PFSK-1 (cell line): ENCODE measurements around the gene EGFLAM.

ENCODE experiments used
- FOXP2 ChIP-seq: optimal IDR thresholded peaks from 2 replicates; pipeline ENCODE3; 2011; ENCODE audit warnings: borderline replicate concordance, control low read depth, inconsistent platforms; ENCODE audit not compliant: insufficient read depth; ENCODE audit errors: extremely low read length, extremely low read depth
- POLR2AphosphoS5 ChIP-seq: IDR thresholded peaks from 2 replicates; pipeline ENCODE4 v1.6.1; 2012; ENCODE audit warnings: low read depth, mild to moderate bottlenecking, control low read depth, low read length, moderate library complexity
- SIN3A ChIP-seq: IDR thresholded peaks from 2 replicates; pipeline ENCODE4 v1.6.1; 2012; ENCODE audit warnings: mild to moderate bottlenecking, low read length, moderate library complexity, borderline replicate concordance; ENCODE audit not compliant: insufficient read depth
- TAF1 ChIP-seq: IDR thresholded peaks from 2 replicates; pipeline ENCODE4 v1.6.1; 2012; ENCODE audit warnings: low read length, control low read depth, borderline replicate concordance; ENCODE audit not compliant: insufficient read depth
- TF ChIP-seq, protein P1 (sequence below), 2 experiments: IDR thresholded peaks; 2 replicates each; pipeline versions ENCODE4 v1.6.1 to v1.8.0; 2011 to 2012; ENCODE audit warnings: low read depth in 2 of 2, low read length in 2 of 2, control low read depth in 1 of 2, inconsistent platforms in 1 of 2, mild to moderate bottlenecking in 1 of 2, moderate library complexity in 1 of 2; ENCODE audit not compliant: insufficient read depth in 1 of 2

The EGFLAM gene

DNA sequence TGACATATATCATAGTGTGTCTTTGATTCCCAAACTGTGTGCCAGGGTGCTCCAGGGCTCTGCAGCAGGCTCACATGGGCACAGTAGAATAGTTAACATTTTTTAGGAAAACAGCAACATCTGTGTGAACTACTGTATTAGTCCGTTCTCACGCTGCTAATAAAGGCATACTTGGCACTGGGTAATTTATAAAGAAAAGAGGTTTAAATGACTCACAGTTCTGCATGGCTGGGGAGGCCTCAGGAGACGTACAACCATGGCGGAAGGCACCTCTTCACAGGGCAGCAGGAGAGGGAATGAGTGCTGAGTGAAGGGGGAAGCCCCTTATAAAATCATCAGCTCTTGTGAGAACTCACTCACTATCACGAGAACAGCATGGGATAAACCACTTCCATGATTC is 82.7 kb downstream of the EGFLAM start:
- TF ChIP-seq TAF1 (no peak), FOXP2 (no peak), SIN3A (no peak), POLR2AphosphoS5 (no peak)
- TF ChIP-seq, protein P1, sequence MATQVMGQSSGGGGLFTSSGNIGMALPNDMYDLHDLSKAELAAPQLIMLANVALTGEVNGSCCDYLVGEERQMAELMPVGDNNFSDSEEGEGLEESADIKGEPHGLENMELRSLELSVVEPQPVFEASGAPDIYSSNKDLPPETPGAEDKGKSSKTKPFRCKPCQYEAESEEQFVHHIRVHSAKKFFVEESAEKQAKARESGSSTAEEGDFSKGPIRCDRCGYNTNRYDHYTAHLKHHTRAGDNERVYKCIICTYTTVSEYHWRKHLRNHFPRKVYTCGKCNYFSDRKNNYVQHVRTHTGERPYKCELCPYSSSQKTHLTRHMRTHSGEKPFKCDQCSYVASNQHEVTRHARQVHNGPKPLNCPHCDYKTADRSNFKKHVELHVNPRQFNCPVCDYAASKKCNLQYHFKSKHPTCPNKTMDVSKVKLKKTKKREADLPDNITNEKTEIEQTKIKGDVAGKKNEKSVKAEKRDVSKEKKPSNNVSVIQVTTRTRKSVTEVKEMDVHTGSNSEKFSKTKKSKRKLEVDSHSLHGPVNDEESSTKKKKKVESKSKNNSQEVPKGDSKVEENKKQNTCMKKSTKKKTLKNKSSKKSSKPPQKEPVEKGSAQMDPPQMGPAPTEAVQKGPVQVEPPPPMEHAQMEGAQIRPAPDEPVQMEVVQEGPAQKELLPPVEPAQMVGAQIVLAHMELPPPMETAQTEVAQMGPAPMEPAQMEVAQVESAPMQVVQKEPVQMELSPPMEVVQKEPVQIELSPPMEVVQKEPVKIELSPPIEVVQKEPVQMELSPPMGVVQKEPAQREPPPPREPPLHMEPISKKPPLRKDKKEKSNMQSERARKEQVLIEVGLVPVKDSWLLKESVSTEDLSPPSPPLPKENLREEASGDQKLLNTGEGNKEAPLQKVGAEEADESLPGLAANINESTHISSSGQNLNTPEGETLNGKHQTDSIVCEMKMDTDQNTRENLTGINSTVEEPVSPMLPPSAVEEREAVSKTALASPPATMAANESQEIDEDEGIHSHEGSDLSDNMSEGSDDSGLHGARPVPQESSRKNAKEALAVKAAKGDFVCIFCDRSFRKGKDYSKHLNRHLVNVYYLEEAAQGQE (IDR thresholded peaks at IDR 0.05; ENCODE audit: insufficient read depth in 1 of 2, low read depth in 2 of 2, low read length in 2 of 2) = no peak

DNA sequence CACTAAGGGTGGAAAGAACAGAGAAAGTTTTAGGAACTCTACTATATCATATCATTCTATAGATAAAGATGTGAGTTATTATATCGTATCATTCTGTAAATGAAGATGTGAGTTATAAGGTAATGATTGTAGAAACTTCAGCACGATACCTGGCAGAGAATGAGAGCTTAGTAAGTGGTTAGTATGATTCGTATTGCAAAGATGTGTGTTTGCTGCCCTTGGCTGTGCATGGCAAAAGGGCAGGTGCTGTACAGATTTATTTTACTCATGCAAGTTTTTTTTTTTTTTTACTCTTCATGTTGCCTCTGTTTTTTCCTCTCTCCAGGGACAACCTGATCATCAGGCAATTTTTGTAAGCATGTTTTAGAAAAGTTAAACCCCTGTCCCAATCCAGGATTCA is 83.3 kb downstream of the EGFLAM start:
- TF ChIP-seq SIN3A = no peak
- TF ChIP-seq, protein P1 (IDR thresholded peaks at IDR 0.05; ENCODE audit: insufficient read depth in 1 of 2, low read depth in 2 of 2, low read length in 2 of 2) = no peak
- TF ChIP-seq FOXP2 = no peak
- TF ChIP-seq TAF1 = no peak
- TF ChIP-seq POLR2AphosphoS5 = no peak

- no peak for TF ChIP-seq POLR2AphosphoS5
- no peak for TF ChIP-seq FOXP2
- TF ChIP-seq, protein P1 (IDR thresholded peaks at IDR 0.05; ENCODE audit: insufficient read depth in 1 of 2, low read depth in 2 of 2, low read length in 2 of 2) = no peak
- no peak for TF ChIP-seq TAF1
- no peak for TF ChIP-seq SIN3A
These were observed 83.9 kb downstream of the EGFLAM start for GRCh38 chr5:38342261-38342660.

GRCh38 chr5:38344891-38345290 is 86.5 kb downstream of the EGFLAM start:
- no peak for TF ChIP-seq SIN3A
- no peak for TF ChIP-seq FOXP2
- TF ChIP-seq TAF1 = no peak

DNA sequence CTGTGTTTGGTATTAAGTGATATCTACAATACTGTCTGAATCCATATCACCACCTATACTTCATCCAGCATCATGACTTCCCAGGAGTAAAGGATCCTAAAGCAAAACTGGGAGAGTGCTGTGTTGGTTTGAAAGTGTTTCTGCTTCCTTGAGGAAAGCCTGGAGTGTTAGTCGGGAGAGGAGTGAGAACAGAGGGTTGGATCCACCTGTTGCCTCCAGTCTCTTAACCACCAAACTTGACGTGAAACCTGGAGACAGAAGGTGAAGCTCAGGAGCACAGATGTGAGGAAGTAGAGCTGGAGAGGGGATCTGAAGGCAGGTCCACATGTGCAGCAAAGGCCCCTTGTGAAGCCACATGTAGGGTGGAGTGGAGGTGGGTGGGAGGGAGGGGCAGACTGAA is 88.2 kb downstream of the EGFLAM start:
- TF ChIP-seq FOXP2 = no peak
- TF ChIP-seq TAF1 = no peak
- TF ChIP-seq POLR2AphosphoS5 = no peak
- TF ChIP-seq, protein P1 (IDR thresholded peaks at IDR 0.05; ENCODE audit: insufficient read depth in 1 of 2, low read depth in 2 of 2, low read length in 2 of 2) = no peak
- no peak for TF ChIP-seq SIN3A
